H9 (cell line): ENCODE results near the gene ZNF341. TPM values are rescaled to one million over a fixed set of nuclear protein-coding genes. Genes with fewer than 3 reads are reported as not detected.

ENCODE experiments used
- DNase-seq: peaks from one replicate; pipeline ENCODE4 v3.0.0-alpha.2; 2017
- H2AFZ ChIP-seq: one replicate; pipeline ENCODE4 v1.6.1; 2013; ENCODE audit warnings: mild to moderate bottlenecking, low read length, control low read depth, moderate library complexity
- H2AK5ac ChIP-seq: 2 replicates; pipeline ENCODE4 v1.6.1; 2013; ENCODE audit warnings: low read length, control low read depth, mixed read lengths; ENCODE audit not compliant: insufficient read length
- H2BK120ac ChIP-seq: one replicate; pipeline ENCODE4 v1.6.1; 2013; ENCODE audit warnings: low read depth, mild to moderate bottlenecking, low read length, control low read depth, inconsistent platforms; ENCODE audit not compliant: poor library complexity, severe bottlenecking
- H2BK12ac ChIP-seq: 2 replicates; pipeline ENCODE4 v1.6.1; 2013; ENCODE audit warnings: low read length, control low read depth, mixed read lengths, low read depth; ENCODE audit not compliant: insufficient read length
- H2BK15ac ChIP-seq: 2 replicates; pipeline ENCODE4 v1.6.1; 2013; ENCODE audit warnings: low read depth, low read length, control low read depth
- H2BK20ac ChIP-seq: one replicate; pipeline ENCODE4 v1.6.1; 2013; ENCODE audit warnings: low read depth, mild to moderate bottlenecking, low read length, control low read depth, inconsistent platforms; ENCODE audit not compliant: poor library complexity, severe bottlenecking
- H2BK5ac ChIP-seq: 2 replicates; pipeline ENCODE4 v1.6.1; 2013; ENCODE audit warnings: low read length, control low read depth, mixed read lengths; ENCODE audit not compliant: insufficient read length
- H3K14ac ChIP-seq: 2 replicates; pipeline ENCODE4 v1.6.1; 2013; ENCODE audit warnings: low read length, control low read depth; ENCODE audit not compliant: insufficient read depth
- H3K18ac ChIP-seq: 2 replicates; pipeline ENCODE4 v1.6.1; 2013; ENCODE audit warnings: low read depth, mild to moderate bottlenecking, mixed read lengths, low read length, control low read depth; ENCODE audit not compliant: insufficient read length
- H3K23ac ChIP-seq: 2 replicates; pipeline ENCODE4 v1.6.1; 2013; ENCODE audit warnings: low read length, control low read depth, mixed read lengths, low read depth; ENCODE audit not compliant: insufficient read length
- H3K23me2 ChIP-seq: 2 replicates; pipeline ENCODE4 v1.6.1; 2013; ENCODE audit warnings: low read depth, mild to moderate bottlenecking, mixed read lengths, low read length, control low read depth; ENCODE audit not compliant: insufficient read length, poor library complexity, severe bottlenecking
- H3K27ac ChIP-seq: 2 replicates; pipeline ENCODE4 v1.5.1; 2013; ENCODE audit warnings: low read length, control low read depth, mixed read lengths, low read depth; ENCODE audit not compliant: insufficient read length
- H3K27me3 ChIP-seq: 2 replicates; pipeline ENCODE4 v1.6.1; 2013; ENCODE audit warnings: low read length, control low read depth, inconsistent platforms; ENCODE audit not compliant: insufficient read depth
- H3K4ac ChIP-seq: 2 replicates; pipeline ENCODE4 v1.6.1; 2013; ENCODE audit warnings: low read depth, mild to moderate bottlenecking, control low read depth, inconsistent platforms, low read length, moderate library complexity
- H3K4me1 ChIP-seq: 2 replicates; pipeline ENCODE4 v1.6.1; 2013; ENCODE audit warnings: low read length, control low read depth, inconsistent platforms; ENCODE audit not compliant: insufficient read depth
- H3K4me2 ChIP-seq: 2 replicates; pipeline ENCODE4 v1.6.1; 2013; ENCODE audit warnings: low read length, control low read depth, mixed read lengths; ENCODE audit not compliant: insufficient read length, insufficient read depth
- H3K56ac ChIP-seq: 2 replicates; pipeline ENCODE4 v1.6.1; 2013; ENCODE audit warnings: low read depth, mild to moderate bottlenecking, mixed read lengths, low read length, control low read depth; ENCODE audit not compliant: insufficient read length
- H3K79me1 ChIP-seq: 2 replicates; pipeline ENCODE4 v1.6.1; 2013; ENCODE audit warnings: low read depth, mild to moderate bottlenecking, moderate library complexity, low read length, control low read depth, inconsistent platforms; ENCODE audit not compliant: insufficient read depth, poor library complexity, severe bottlenecking
- H3K79me2 ChIP-seq: 2 replicates; pipeline ENCODE4 v1.6.1; 2013; ENCODE audit warnings: low read length, control low read depth, inconsistent platforms; ENCODE audit not compliant: insufficient read depth
- H3K9ac ChIP-seq: 2 replicates; pipeline ENCODE4 v1.6.1; 2013; ENCODE audit warnings: low read length, control low read depth, mixed read lengths; ENCODE audit not compliant: insufficient read length; ENCODE audit errors: extremely low read depth
- H3K9me3 ChIP-seq: one replicate; pipeline ENCODE4 v1.6.1; 2013; ENCODE audit warnings: low read depth, low read length, inconsistent platforms; ENCODE audit not compliant: control insufficient read depth
- H3T11ph ChIP-seq: one replicate; pipeline ENCODE4 v1.6.1; 2013; ENCODE audit warnings: mild to moderate bottlenecking, low read length, control low read depth, inconsistent platforms
- H4K20me1 ChIP-seq: one replicate; pipeline ENCODE4 v1.6.1; 2013; ENCODE audit not compliant: control insufficient read depth, insufficient read length, insufficient read depth
- H4K5ac ChIP-seq: 2 replicates; pipeline ENCODE4 v1.6.1; 2013; ENCODE audit warnings: low read depth, mild to moderate bottlenecking, mixed read lengths, low read length, control low read depth; ENCODE audit not compliant: insufficient read length
- H4K8ac ChIP-seq: replicated peaks from 2 replicates; pipeline ENCODE4 v1.6.1; 2013; ENCODE audit warnings: low read length, control low read depth, mixed read lengths, low read depth; ENCODE audit not compliant: insufficient read length
- H4K91ac ChIP-seq: 2 replicates; pipeline ENCODE4 v1.6.1; 2013; ENCODE audit warnings: low read depth, mild to moderate bottlenecking, moderate library complexity, mixed read lengths, low read length, control low read depth; ENCODE audit not compliant: insufficient read length
- H3K27ac Mint-ChIP-seq, 3 experiments: 2 replicates in 2 of 3; 3 replicates in 1 of 3; pipeline ENCODE4 v1.8.0; 2020 to 2021; ENCODE audit warnings: mixed read lengths in 3 of 3, mild to moderate bottlenecking in 1 of 3, moderate library complexity in 1 of 3
- H3K27me3 Mint-ChIP-seq: 2 replicates; pipeline ENCODE4 v1.8.0; 2021; ENCODE audit warnings: low read depth, mild to moderate bottlenecking, moderate library complexity, mixed read lengths
- H3K36me3 Mint-ChIP-seq, 3 experiments: 2 replicates in 2 of 3; 3 replicates in 1 of 3; pipeline ENCODE4 v1.8.0; 2020 to 2021; ENCODE audit warnings: low read depth in 3 of 3, mixed read lengths in 3 of 3; ENCODE audit not compliant: insufficient read depth in 1 of 3
- H3K4me1 Mint-ChIP-seq, 2 experiments: 2 replicates each; pipeline ENCODE4 v1.8.0; 2020; ENCODE audit warnings: mixed read lengths in 2 of 2
- H3K4me3 Mint-ChIP-seq, 2 experiments: 2 replicates in 1 of 2; 3 replicates in 1 of 2; pipeline ENCODE4 v1.8.0; 2020 to 2021; ENCODE audit warnings: mild to moderate bottlenecking in 2 of 2, mixed read lengths in 2 of 2, moderate library complexity in 1 of 2
- H3K9me3 Mint-ChIP-seq, 2 experiments: 2 replicates in 1 of 2; 3 replicates in 1 of 2; pipeline ENCODE4 v1.8.0; 2020; ENCODE audit warnings: mild to moderate bottlenecking in 2 of 2, mixed read lengths in 2 of 2, moderate library complexity in 1 of 2
- CTCF ChIP-seq: fragments of 200-600 bp; sonication (generic); conservative IDR thresholded peaks from 3 replicates; pipeline ENCODE4 v1.8.0; 2021; ENCODE audit warnings: antibody characterized with exemption, mild to moderate bottlenecking
- WGBS: extraction: QIAGEN DNeasy Blood & Tissue Kit; methylation state at CpG from one replicate; pipeline ENCODE4 v1.1.7; 2013; ENCODE audit warnings: missing lambda C conversion rate, low lambda C conversion rate, mixed read lengths; ENCODE audit not compliant: insufficient read length; ENCODE audit errors: extremely low coverage; 5-methylcytosine and 5-hydroxymethylcytosine counted together
- total RNA-seq: library from RNA; stranded (reverse); gene quantifications from 2 replicates; pipeline ENCODE4 v1.2.1, GENCODE V29; 2021

ZNF341 gene
- total RNA-seq, 1 experiment from 2014 or later, result 5.2 TPM

GRCh38 chr20:33808388-33808787 is 76.6 kb downstream of the ZNF341 start:
- no peak overlapping the region for H3K27ac ChIP-seq
- no peak overlapping the region for H2BK15ac ChIP-seq
- Mint-ChIP-seq H3K27me3 (no peaks in the 10 kb centered on the region), H3K27ac (no peak overlapping the region), H3K36me3 (no peaks in the 10 kb centered on the region), H3K9me3 (no peaks in the 10 kb centered on the region; a peak in 1 of 5 replicates), H3K4me1 (peaks cover 13% of the 10 kb centered on the region in 2 experiments), H3K4me3 (no peak overlapping the region)
- no CpG with 5 or more reads among the region's 3 CpGs for WGBS
- no peak overlapping the region for H4K5ac ChIP-seq
- H2BK12ac ChIP-seq, result no peak overlapping the region
- H3K9me3 ChIP-seq, result no peaks in the 10 kb centered on the region
- no peak for TF ChIP-seq CTCF
- no peak overlapping the region for H3K23ac ChIP-seq
- H3K4me1 ChIP-seq, result no peaks in the 10 kb centered on the region
- no peaks in the 10 kb centered on the region for H4K20me1 ChIP-seq
- no peaks in the 10 kb centered on the region for H3K27me3 ChIP-seq
- no peak overlapping the region for H4K8ac ChIP-seq
- H2BK5ac ChIP-seq, result no peak overlapping the region
- no peak overlapping the region for H2AFZ ChIP-seq
- no peaks in the 10 kb centered on the region for H3K79me1 ChIP-seq
- H3K4ac ChIP-seq, result no peak overlapping the region
- DNase-seq, result no peak
- no peak overlapping the region for H2BK120ac ChIP-seq
- no peak overlapping the region for H3K4me2 ChIP-seq
- H4K91ac ChIP-seq, result no peak overlapping the region
- no peak overlapping the region for H2AK5ac ChIP-seq
- no peak overlapping the region for H3K56ac ChIP-seq
- peaks cover 13% of the 10 kb centered on the region for H3K23me2 ChIP-seq
- H3K14ac ChIP-seq, result no peak overlapping the region
- H3K9ac ChIP-seq, result no peak overlapping the region
- peaks cover 2% of the 10 kb centered on the region; the same call in 1 of the 2 replicates for H3K79me2 ChIP-seq
- H3T11ph ChIP-seq, result no peak overlapping the region
- H3K18ac ChIP-seq, result no peak overlapping the region
- H2BK20ac ChIP-seq, result no peak overlapping the region
